HepG2 (cell line): Measurements from ENCODE around the gene SLC13A5. TPM values are rescaled to one million over a fixed set of nuclear protein-coding genes. Genes with fewer than 3 reads are reported as not detected.

ENCODE experiments used
- AHR ChIP-seq: IDR thresholded peaks from 2 replicates; pipeline ENCODE4 v1.6.1; 2018; ENCODE audit warnings: missing genetic modification reagents, missing compliant biosample characterization
- CCDC6 ChIP-seq: sonication (generic); formaldehyde crosslinking; IDR thresholded peaks from 2 replicates; pipeline ENCODE4 v1.8.1; 2022; ENCODE audit warnings: mild to moderate bottlenecking, missing genetic modification reagents, moderate library complexity
- GATA4 ChIP-seq: sonication (generic); IDR thresholded peaks from 2 replicates; pipeline ENCODE4 v1.6.1; 2016; ENCODE audit warnings: antibody characterized with exemption, low read depth, borderline replicate concordance
- PHF20 ChIP-seq: sonication (generic); formaldehyde crosslinking; IDR thresholded peaks from 2 replicates; pipeline ENCODE4 v1.5.0; 2020; ENCODE audit warnings: mild to moderate bottlenecking, missing genetic modification reagents
- POGK ChIP-seq: sonication (generic); formaldehyde crosslinking; conservative IDR thresholded peaks from 2 replicates; pipeline ENCODE4 v1.8.0; 2022; ENCODE audit warnings: mild to moderate bottlenecking, moderate library complexity, missing genetic modification reagents
- REPIN1 ChIP-seq: sonication (generic); formaldehyde crosslinking; IDR thresholded peaks from 2 replicates; pipeline ENCODE4 v1.8.0; 2022; ENCODE audit warnings: missing genetic modification reagents, low read depth, mild to moderate bottlenecking, borderline replicate concordance
- SMARCC2 ChIP-seq: fragments of 450-650 bp; IDR thresholded peaks from 2 replicates; pipeline ENCODE4 v1.6.1; 2017; ENCODE audit warnings: antibody characterized with exemption, mild to moderate bottlenecking
- SNAPC5 ChIP-seq: sonication (generic); formaldehyde crosslinking; IDR thresholded peaks from 2 replicates; pipeline ENCODE4 v1.8.1; 2023; ENCODE audit warnings: mild to moderate bottlenecking, missing genetic modification reagents, borderline replicate concordance
- SOX13 ChIP-seq, 3 experiments: fragments of 450-650 bp in 1 of 3; sonication (generic) in 1 of 3; formaldehyde crosslinking in 1 of 3; IDR thresholded peaks in 2 of 3; conservative IDR thresholded peaks in 1 of 3; 2 replicates each; pipeline versions ENCODE4 v1.5.0 to v1.6.1; 2016 to 2020; ENCODE audit warnings: antibody characterized with exemption in 1 of 3, mild to moderate bottlenecking in 1 of 3, missing compliant biosample characterization in 1 of 3, missing genetic modification reagents in 1 of 3, moderate library complexity in 1 of 3
- TAF1 ChIP-seq: sonication (generic); formaldehyde crosslinking; IDR thresholded peaks from 2 replicates; pipeline ENCODE4 v1.4.0; 2020; ENCODE audit warnings: missing genetic modification reagents
- TEAD2 ChIP-seq: sonication (generic); formaldehyde crosslinking; IDR thresholded peaks from 2 replicates; pipeline ENCODE4 v1.9.0; 2021; ENCODE audit warnings: missing genetic modification reagents
- XBP1 ChIP-seq: sonication (generic); formaldehyde crosslinking; IDR thresholded peaks from 2 replicates; pipeline ENCODE4 v1.5.0; 2020; ENCODE audit warnings: missing genetic modification reagents
- YY1 ChIP-seq: IDR thresholded peaks from 2 replicates; pipeline ENCODE4 v1.6.1; 2011; ENCODE audit warnings: low read length, low read depth, moderate library complexity, mild to moderate bottlenecking; ENCODE audit not compliant: insufficient read depth, insufficient replicate concordance
- ZNF234 ChIP-seq: sonication (generic); formaldehyde crosslinking; conservative IDR thresholded peaks from 2 replicates; pipeline ENCODE4 v1.5.1; 2020; ENCODE audit warnings: mild to moderate bottlenecking, missing genetic modification reagents
- ZNF414 ChIP-seq: sonication (generic); formaldehyde crosslinking; IDR thresholded peaks from 2 replicates; pipeline ENCODE4 v1.5.0; 2020; ENCODE audit warnings: missing genetic modification reagents
- ZNF687 ChIP-seq: sonication (generic); formaldehyde crosslinking; IDR thresholded peaks from 2 replicates; pipeline ENCODE4 v1.5.1; 2020; ENCODE audit warnings: mild to moderate bottlenecking, missing genetic modification reagents, moderate library complexity
- ZSCAN25 ChIP-seq: sonication (generic); formaldehyde crosslinking; IDR thresholded peaks from 2 replicates; pipeline ENCODE4 v1.8.0; 2022; ENCODE audit warnings: mild to moderate bottlenecking, missing genetic modification reagents
- polyA plus RNA-seq, 8 experiments: library from polyadenylated mRNA; depleted of rRNA in 3 of 8; stranded (reverse) in 7 of 8; unstranded in 1 of 8; fragments of >200 nt; fragmentation: Illumina TruSeq in 4 of 8; extraction: Trizol in 4 of 8; gene quantifications; 2 replicates each; pipeline versions ENCODE4 v1.2.1 to v1.2.3, GENCODE V29; 2011 to 2016; ENCODE audit warnings: low read depth in 4 of 8, missing spikeins in 1 of 8, mixed read lengths in 1 of 8; ENCODE audit not compliant: insufficient read depth in 1 of 8
- total RNA-seq, 5 experiments: library from RNA; depleted of rRNA; stranded (reverse); fragments of >200 nt; fragmentation: Illumina TruSeq; extraction: Trizol; gene quantifications; 2 replicates each; pipeline ENCODE4 v1.2.3, GENCODE V29; 2016; ENCODE audit warnings: low read depth in 1 of 5

SLC13A5 gene
- total and polyA plus RNA-seq, 2 of the 13 experiments (the other 11 are each of a cell fraction or from before 2014, with no cell fraction given), result 42.8 to 310 TPM

GRCh38 chr17:6651354-6651918 lies 61.7 kb downstream of the SLC13A5 start, which contains the start of the genes C17orf100 and MED31 (continued):
- TF ChIP-seq AHR (CRISPR knock-in tag) (no peak), YY1 (peak; percentile 87), SOX13 (IDR thresholded peaks at IDR 0.05) (no peak), SOX13 (CRISPR knock-in tag; conservative IDR thresholded peaks at IDR 0.05 in 1 of 2, IDR thresholded peaks at IDR 0.05 in 1 of 2) (no peak), SNAPC5 (CRISPR knock-in tag) (0 out of 2 replicates have a peak, but pooled peaks have one; percentile 44), SMARCC2 (no peak), TEAD2 (CRISPR knock-in tag) (no peak), ZNF414 (CRISPR knock-in tag) (no peak), CCDC6 (peak; percentile 34; the same call in 1 of the 2 replicates), XBP1 (peak; percentile 53), ZSCAN25 (0 out of 2 replicates have a peak, but pooled peaks have one; percentile 8), REPIN1 (CRISPR knock-in tag) (no peak), ZNF234 (no peak; the same call in 1 of the 2 replicates), TAF1 (peak; percentile 79), ZNF687 (CRISPR knock-in tag) (no peak), GATA4 (peak; percentile 69; the same call in 1 of the 2 replicates), PHF20 (CRISPR knock-in tag) (peak; percentile 70), POGK (CRISPR knock-in tag) (no peak)
